HL-60 (cell line): ENCODE results near the gene PDE4B.

ENCODE experiments used
- DNase-seq, 2 experiments: peaks; one replicate each; pipeline ENCODE4 v3.0.0-alpha.2; 2010 to 2020; ENCODE audit warnings: low read depth in 1 of 2, low spot score in 1 of 2
- H3K27ac ChIP-seq: fragments of 250-450 bp; sonication (Bioruptor Pico); replicated peaks from 2 replicates; pipeline ENCODE4 v1.5.1; 2020; ENCODE audit warnings: mild to moderate bottlenecking, moderate library complexity
- H3K27me3 ChIP-seq: fragments of 250-450 bp; sonication (Bioruptor Pico); 2 replicates; pipeline ENCODE4 v1.5.1; 2021; ENCODE audit warnings: mild to moderate bottlenecking, moderate library complexity; ENCODE audit not compliant: insufficient read depth, poor library complexity, severe bottlenecking
- H3K4me3 ChIP-seq: replicated peaks from 2 replicates; pipeline ENCODE4 v1.5.1; 2011; ENCODE audit warnings: mild to moderate bottlenecking, control low read depth, low read length; ENCODE audit not compliant: insufficient read depth
- GABPA ChIP-seq: IDR thresholded peaks from 2 replicates; pipeline ENCODE4 v1.6.1; 2012; ENCODE audit warnings: low read depth
- POLR2AphosphoS5 ChIP-seq: IDR thresholded peaks from 2 replicates; pipeline ENCODE4 v1.6.1; 2012; ENCODE audit warnings: low read depth
- SPI1 ChIP-seq: IDR thresholded peaks from 2 replicates; pipeline ENCODE4 v1.6.1; 2012; ENCODE audit warnings: low read depth, mild to moderate bottlenecking, borderline replicate concordance
- TF ChIP-seq, protein P1 (sequence below): IDR thresholded peaks from 2 replicates; pipeline ENCODE4 v1.6.1; 2012; ENCODE audit warnings: low read depth; ENCODE audit not compliant: insufficient replicate concordance
- TF ChIP-seq, protein P2 (sequence below): IDR thresholded peaks from one replicate; pipeline ENCODE4 v1.5.1; 2011; ENCODE audit warnings: low read length, control low read depth, inconsistent platforms; ENCODE audit not compliant: insufficient read depth

PDE4B gene

DNA sequence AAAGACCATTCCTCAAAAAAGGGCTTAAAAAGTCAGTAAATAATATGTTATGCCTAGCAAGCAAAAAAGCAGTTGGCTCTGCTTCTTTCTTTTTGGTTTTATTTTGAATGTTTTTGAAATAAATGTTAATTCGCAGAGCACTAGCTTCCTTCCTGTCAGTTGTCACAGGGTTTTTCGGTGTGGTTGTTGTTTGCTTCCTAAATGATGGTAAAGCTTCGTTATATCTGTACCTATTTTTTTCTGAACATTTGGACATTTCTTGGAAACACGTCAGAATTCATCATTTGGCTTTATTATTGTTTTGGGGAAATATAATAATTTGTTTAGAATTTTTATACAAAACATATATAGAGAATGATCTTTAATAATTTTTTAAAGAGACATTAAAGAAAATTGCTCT lies 389.3 kb downstream of the PDE4B start:
- H3K27me3 ChIP-seq = peaks cover 5% of the 10 kb centered on the region
- TF ChIP-seq, protein P1, sequence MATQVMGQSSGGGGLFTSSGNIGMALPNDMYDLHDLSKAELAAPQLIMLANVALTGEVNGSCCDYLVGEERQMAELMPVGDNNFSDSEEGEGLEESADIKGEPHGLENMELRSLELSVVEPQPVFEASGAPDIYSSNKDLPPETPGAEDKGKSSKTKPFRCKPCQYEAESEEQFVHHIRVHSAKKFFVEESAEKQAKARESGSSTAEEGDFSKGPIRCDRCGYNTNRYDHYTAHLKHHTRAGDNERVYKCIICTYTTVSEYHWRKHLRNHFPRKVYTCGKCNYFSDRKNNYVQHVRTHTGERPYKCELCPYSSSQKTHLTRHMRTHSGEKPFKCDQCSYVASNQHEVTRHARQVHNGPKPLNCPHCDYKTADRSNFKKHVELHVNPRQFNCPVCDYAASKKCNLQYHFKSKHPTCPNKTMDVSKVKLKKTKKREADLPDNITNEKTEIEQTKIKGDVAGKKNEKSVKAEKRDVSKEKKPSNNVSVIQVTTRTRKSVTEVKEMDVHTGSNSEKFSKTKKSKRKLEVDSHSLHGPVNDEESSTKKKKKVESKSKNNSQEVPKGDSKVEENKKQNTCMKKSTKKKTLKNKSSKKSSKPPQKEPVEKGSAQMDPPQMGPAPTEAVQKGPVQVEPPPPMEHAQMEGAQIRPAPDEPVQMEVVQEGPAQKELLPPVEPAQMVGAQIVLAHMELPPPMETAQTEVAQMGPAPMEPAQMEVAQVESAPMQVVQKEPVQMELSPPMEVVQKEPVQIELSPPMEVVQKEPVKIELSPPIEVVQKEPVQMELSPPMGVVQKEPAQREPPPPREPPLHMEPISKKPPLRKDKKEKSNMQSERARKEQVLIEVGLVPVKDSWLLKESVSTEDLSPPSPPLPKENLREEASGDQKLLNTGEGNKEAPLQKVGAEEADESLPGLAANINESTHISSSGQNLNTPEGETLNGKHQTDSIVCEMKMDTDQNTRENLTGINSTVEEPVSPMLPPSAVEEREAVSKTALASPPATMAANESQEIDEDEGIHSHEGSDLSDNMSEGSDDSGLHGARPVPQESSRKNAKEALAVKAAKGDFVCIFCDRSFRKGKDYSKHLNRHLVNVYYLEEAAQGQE = no peak
- no peak for TF ChIP-seq GABPA
- no peak for TF ChIP-seq POLR2AphosphoS5
- TF ChIP-seq, protein P2, sequence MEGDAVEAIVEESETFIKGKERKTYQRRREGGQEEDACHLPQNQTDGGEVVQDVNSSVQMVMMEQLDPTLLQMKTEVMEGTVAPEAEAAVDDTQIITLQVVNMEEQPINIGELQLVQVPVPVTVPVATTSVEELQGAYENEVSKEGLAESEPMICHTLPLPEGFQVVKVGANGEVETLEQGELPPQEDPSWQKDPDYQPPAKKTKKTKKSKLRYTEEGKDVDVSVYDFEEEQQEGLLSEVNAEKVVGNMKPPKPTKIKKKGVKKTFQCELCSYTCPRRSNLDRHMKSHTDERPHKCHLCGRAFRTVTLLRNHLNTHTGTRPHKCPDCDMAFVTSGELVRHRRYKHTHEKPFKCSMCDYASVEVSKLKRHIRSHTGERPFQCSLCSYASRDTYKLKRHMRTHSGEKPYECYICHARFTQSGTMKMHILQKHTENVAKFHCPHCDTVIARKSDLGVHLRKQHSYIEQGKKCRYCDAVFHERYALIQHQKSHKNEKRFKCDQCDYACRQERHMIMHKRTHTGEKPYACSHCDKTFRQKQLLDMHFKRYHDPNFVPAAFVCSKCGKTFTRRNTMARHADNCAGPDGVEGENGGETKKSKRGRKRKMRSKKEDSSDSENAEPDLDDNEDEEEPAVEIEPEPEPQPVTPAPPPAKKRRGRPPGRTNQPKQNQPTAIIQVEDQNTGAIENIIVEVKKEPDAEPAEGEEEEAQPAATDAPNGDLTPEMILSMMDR = no peak
- TF ChIP-seq SPI1 = no peak
- H3K27ac ChIP-seq = no peak overlapping the region
- no peak overlapping the region for H3K4me3 ChIP-seq
- DNase-seq = no peak

DNA sequence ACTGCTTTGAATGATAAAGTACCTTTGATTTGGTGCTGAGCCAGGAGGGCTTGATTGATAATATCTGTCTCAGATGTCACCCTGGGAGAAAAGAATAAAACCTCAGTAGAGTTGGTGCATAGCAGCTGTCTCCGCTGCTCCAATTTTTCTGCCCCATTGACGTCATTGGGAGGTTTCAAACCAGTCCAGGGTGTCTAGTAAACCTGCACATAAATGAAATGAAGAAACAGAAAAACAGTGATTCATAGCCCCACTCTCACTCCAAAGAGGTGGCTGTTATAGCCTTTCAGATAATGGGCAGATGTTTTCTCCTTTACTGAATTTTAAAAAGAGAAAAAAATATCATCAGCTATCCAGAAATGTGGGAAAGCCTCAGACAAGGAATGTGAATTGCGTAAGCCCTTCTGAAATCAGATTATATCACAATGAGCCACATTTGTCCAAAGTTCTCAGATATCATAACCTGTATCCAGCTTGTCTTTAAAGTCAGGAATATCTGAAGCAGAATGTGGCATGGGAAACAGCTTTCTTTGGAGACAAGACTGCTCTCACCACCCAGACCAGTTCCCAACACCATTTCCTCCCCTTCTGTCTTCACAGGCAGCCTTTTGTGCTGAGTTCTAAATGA lies 390.0 kb downstream of the PDE4B start:
- TF ChIP-seq POLR2AphosphoS5 = no peak
- no peak for TF ChIP-seq GABPA
- TF ChIP-seq, protein P2 = no peak
- TF ChIP-seq, protein P1 = no peak
- no peak for TF ChIP-seq SPI1
- H3K27ac ChIP-seq = no peak overlapping the region

GRCh38 chr1:66183400-66183799 lies 390.7 kb downstream of the PDE4B start:
- no peak for DNase-seq
- TF ChIP-seq, protein P2 = no peak
- TF ChIP-seq SPI1 = no peak
- TF ChIP-seq, protein P1 = no peak
- no peak for TF ChIP-seq GABPA
- TF ChIP-seq POLR2AphosphoS5 = no peak
- Histone ChIP-seq H3K4me3 (no peak overlapping the region), H3K27ac (no peak overlapping the region), H3K27me3 (peaks cover 5% of the 10 kb centered on the region)

More for the DNA sequence above, 390.0 kb downstream of the PDE4B start:
- DNase-seq = no peak
- H3K27me3 ChIP-seq = peaks cover 5% of the 10 kb centered on the region
- H3K4me3 ChIP-seq = no peak overlapping the region
